Stromal cell of bone marrow (primary cell): Measurements from ENCODE around the gene DVL1.
"Not testable (repeated sequence)": the region's sequence is repeated elsewhere in the genome, so short reads cannot be mapped to it uniquely, and the experiment has no call there.

Experiments used
- DNase-seq: peaks from one replicate; pipeline ENCODE4 v3.0.0-alpha.2; 2012; ENCODE audit warnings: low read depth

DVL1 gene

DNA sequence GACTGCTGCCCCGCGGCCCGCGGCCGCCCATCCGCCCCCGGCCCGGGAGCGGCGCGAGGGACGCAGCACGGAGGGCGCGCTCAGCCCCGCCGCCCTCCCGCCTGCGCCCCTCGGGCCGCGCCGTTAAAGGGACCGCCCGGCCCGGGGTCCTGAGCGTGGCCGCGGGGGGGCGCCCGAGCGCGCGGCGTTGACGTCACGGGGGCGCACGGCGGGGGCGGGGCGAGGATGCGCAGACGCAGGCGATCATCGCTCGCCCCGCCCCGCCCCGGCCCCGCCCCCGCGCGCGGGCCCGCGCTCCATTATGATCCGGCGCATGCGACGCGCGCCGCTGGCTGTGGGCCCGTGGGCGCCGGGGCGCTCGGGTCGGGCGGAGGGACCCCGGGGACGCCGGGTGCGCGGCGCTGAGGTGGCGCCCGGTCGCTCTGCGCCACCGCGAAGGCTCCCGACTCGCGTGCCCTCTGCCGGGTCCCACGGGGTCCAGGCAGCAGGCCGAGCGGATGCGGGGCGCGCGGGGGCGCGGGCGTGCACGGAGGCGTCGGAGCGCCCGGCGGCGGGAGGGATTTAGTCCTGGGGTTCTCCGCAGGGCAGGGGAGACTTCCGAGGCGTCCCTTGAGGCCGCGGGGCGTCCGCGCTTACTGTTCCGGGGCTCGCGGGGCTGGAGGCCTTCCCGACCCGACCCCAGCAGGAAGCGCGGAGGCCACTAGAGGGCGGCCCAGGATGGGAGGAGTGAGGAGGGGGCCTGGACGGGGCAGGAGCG lies at the start of gene DVL1:
TSS of gene DVL1 (minus strand) at position 163 of the 757 bp plus-strand sequence. CDS start 353 bp downstream, outside the sequence.
- DNase-seq: no peak

DNA sequence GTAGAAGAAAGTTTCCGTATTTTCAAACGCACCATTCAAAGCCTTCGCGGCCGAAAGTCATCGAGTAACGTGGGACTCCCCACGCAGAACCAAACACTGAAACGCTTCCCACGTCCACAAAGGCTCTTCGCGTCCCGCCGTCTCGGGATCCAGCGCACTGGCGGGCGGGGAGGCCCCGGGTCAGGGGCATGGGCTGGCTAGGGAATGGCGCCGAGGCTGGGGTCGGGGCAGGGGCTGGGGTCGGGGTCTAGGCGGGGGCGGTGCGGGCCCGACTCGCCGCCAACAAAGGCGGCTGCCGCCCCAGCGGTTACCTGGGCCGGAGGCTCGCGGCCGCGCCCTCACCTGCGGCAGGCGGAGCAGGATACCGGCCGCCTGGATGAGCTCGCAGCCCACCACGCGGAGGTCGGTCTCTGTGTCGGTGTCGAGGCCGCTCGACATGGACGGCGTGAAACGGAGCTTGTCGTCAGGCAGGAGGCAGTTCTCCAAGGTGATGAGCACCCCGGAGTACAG lies 49.5 kb upstream of the DVL1 start:
- no peak for DNase-seq

DNA sequence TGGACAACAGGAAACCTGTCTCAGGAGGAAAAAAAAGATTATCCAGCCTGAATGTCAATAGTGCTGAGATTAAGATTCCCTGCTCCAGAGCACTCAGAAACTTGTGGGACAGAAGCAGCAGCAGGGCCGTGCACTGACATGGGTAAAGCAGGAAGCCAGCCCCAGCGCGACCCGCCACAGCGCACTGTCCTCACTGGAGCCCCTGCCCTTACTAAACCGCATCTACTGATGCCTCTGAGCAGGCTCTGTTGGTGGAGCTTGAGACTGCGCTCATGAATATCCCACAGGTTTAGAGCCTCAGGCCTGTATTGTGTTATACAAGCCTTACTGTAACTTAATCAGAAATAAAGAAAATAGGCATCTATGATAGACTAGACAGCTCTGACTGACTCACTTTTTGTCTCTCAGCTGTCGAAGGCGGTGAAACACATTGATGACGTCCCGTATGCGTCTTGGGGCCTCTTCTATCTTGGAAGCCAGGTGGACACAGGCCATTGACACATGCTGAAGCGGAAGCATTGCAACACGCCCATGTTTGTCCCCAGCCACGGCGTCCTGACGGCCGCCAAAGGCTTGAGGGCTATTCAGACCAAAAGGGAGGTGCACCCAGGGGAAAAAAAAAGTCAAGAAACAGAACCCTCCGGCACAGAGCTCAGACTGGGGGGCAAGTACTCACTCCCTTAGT lies 48.8 kb upstream of the DVL1 start:
- no peak for DNase-seq

DNA sequence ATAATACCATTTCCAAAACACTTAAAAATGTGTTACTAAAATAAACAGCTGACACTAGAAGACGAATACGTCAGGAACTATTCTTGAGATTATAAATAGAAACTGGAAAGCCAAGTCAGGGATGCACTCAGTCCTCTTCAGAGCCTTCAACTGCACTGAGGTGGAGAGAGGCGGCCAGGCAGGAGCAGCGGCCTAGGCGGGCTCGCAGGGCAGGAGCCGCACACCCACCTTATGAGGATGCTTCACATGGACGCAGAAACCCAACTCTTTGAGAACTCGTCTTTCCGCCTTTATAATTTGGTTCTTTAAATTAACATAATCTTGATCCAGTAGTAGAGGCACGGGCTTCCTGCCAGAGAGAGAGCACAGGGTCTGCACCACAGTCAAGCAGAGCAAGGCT lies 45.9 kb upstream of the DVL1 start:
- no peak for DNase-seq

DNA sequence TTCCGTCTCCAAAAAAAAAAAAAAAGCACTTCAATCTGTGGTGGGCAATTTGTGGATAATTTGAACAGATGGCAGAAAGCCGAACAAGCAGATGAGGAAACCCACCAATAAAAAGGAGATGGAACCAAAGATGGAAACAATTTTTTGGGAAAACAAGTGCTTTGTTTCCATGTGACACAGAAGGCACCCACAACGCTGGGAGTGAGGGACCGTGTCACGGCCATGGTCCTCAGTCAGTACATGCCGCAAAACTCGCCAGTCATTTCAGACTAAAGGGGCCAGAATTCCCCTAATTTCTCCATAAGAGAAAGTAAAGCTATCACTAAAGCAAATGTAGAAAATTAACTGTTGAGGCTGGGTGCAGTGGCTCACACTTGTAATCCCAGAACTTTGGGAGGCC lies 44.9 kb upstream of the DVL1 start:
- no peak for DNase-seq

DNA sequence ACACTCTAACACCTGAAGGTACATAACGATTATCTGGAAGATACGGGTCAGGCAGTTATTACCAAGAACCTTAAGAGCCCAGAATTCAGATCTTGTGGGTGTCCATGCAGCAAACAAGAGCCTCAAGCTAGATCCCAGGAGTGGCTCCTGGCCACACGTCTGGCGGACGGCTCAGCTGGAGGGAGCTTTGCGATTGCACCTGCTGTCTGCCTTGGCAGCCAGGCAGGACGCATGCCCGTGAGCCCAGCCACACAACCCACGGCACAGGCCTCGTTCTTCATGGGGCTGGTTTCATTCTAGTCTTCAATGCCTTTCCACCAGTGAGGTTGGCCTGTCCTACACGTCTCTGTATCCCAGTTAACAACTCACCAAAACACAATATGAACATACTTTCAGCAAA lies 44.2 kb upstream of the DVL1 start:
- DNase-seq: no peak

DNA sequence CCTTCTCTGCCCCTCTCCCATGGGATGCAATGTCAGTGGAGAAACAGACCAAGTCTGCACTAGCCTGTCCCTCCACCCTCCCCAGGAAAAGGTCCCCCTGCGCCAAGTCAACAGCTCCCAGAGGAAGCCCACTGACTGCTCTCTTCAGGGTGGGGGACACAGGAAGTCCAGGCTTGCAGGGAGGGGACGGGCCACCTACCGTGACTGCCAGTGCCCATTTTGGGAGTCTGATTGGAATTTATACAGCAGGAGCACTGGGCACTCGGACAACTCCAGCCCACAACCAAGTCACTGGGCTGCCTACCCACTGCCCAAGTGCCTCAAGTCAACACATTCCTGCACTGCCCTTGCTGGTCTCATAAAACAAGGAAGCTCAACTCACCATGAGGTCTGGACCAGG lies 43.8 kb upstream of the DVL1 start:
- DNase-seq: no peak

DNA sequence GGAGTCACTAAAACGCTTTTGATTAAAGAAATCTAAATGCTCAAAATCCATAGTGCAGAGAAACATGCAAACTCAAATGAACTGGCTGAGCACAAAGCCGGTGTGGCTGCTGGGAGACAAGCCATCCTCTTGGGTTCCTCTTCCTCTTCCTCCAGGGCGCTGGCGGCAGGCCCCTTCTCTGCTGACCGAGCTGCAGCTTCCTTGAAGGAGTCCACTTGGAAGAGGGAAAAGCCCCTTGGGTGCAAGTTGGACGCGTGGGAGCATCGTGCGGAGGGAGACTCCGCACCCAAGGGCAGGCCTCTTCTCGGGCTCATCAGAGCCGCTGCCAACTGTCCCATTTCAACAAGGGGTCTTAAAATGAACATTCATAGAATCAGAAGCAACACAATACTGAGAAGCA lies 42.0 kb upstream of the DVL1 start:
- DNase-seq: no peak

DNA sequence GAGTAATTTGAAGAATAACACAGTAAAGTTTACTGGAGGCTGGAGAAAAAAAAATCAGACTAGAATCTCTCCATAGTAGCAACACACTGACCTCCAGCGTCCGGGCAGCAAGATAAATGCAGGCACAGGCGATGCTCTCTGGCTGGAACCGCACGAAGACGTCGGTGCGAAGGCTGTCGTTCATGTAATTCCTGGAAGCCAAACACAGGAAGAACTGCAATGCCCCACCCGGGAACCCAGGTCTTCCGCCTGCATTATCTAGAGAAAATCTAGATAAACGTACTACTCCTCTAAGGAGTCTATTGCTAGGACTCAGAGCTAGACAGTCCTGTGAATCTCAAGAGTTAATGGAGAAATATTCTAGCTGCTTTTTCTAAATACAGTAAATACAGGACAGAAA lies 41.5 kb upstream of the DVL1 start:
- no peak for DNase-seq

DNA sequence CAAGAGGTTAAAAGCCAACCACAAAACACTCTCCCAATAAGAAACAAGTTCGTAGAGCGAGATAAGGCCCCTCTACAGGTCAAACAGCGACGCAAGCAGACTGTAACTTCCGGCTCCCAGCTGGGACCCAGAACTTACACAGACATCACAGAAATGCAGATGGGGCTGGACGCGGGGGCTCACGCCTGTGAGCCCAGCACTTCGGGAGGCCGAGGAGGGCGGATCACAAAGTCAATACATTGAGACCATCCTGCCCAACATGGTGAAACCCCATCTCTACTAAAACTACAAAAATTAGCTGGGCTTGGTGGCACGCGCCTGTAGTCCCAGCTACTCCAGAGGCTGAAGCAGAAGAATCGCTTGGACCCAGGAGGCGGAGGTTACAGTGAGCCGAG lies 38.9 kb upstream of the DVL1 start:
- no peak for DNase-seq

DNA sequence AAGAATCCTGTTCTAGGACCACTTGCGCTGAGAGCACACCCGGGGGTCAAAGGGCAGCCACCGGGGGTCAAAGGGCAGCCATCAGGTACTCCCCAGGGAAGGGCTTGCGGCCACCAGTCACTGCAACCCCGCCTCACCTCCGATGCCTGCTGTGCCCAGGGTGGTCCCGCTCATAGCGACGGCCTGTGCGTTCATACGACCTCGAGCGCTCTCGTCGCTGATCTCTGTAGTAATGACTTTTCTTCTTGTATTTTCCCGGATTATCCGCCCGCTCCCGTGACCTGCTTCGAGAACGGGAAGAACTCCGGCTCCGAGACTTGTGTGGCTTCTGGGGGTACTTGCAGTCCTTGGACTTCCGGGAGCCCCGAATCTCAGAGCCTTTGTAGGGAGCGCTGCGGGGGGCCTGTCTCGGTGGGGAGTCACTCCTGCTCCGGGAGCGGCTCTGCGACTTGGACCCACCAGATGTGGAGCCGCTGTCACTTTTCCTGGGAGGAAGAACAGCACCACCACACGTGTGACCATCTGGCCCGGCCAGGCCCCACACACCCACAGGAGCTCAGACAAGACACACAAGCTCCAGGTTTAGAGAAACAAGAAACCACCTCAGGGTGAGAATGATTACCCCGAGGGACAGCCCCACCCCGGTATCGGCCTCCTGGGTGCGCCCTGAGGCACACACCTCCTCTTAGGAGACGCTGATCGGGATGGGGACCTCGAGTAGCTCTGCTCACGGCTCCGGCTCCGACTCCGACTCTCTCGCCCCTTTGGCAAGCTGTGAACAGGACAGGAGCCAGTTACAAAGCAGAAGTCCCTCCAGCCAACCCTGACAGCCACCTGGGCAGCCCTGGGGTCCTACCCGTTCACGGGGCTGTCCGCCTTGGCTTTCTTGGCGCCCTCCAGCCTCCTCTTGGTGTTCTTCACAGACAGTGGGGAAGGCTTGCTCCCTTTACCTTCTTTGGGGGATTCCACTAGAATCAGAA lies 38.2 kb upstream of the DVL1 start:
- DNase-seq: no peak

DNA sequence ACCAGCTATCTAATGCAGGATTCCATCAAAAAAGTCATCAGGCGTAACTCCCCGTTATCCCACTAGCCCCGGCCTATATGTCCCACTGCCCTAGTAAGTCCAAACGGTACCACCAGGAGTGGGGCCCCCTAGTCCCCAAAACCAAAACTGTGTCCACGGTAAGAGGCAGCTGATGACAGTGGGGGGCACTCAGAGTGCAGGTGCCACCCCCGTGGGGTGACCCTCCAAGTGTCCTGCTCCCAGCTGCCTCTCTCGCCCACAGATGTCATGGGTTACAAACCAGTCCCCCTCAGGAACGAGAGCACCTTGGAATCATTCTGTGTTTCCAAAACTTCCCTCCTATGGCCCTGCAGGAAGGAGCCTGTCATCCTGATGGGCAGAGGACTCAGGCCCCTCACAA lies 36.7 kb upstream of the DVL1 start:
- DNase-seq: no peak

DNA sequence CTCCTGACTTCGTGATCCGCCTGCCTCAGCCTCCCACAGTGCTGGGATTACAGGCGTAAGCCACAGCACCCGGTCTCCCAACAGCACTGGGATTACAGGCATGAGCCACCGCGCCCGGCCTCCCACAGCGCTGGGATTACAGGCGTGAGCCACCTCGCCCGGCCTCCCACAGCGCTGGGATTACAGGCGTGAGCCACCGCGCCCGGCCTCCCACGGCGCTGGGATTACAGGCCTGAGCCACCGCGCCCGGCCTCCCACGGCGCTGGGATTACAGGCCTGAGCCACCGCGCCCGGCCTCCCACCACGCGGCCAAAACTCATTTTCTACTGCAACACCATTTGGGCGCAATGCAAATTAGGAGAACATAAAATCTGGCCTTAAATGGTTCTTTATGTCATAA lies 36.1 kb upstream of the DVL1 start:
- not testable (repeated sequence) for DNase-seq

DNA sequence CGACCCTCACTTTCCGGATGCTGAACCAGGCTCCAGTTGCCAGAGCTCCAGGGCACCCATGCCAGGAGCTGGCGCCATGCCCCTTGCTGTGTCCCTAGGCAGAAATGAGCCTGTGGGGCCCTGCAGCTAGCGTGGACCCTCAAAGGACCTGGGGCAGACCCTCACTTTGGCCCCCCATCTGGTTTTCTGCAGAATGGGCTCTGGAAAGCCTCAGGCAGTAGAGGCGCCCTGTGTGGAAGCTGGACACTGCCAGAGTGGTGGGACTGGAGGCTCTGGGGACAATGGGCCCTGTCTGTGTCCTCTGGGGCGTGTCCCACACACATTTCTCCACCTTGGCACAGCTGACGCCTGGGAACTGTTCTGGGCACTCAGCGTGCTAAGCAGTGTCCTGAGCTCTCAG lies 32.1 kb upstream of the DVL1 start:
- no peak for DNase-seq

DNA sequence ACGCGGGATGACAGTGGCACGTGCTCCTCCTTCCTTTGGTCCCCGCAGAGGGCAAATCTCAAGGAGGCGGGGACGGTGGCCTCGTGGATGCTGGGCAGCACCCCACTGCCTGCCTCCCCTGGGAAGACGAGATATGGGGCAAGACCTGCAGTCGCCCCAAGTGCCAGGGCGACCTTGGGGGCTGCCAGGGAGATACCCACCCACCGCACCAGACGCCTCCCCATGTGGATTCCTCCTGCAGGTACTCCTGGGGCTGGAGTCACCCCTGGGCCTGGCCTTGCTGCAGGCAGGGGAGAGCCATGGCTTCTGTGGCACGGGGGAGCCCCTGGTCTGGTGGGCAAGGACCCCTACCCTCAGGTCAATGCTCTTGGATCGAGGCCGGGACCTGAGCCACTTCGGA lies 31.6 kb upstream of the DVL1 start:
- DNase-seq: no peak

DNA sequence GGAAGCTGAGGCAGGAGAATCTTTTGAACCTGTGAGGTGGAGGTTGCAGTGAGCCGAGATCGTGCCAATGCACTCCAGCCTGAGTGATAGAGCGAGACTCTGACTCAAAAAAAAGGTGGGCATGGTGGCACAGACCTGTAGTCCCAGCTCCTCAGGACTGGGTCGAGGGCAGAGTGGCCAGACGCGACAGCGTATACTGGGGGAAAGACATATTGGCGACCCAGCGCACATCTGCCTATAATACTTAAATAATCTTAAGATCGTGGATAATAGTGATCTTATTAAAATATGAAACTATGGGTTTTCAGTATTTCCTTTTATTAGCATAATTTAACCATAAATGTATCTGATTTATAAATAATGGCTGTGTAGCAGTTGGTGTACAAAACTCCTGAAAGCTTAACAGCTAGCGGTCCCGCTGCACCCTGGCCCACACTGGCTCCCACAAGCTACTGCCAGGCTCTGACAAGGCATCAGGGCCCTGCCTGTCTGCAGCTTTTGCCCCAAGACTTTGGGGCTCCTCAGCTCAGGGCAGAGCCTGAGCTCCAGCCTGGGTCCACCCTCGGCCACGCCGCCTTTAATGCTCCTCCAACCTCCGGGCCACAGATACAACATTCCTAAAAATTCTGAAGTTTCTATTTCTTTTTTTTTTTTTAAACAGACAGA lies 28.5 kb upstream of the DVL1 start:
- no peak for DNase-seq

DNA sequence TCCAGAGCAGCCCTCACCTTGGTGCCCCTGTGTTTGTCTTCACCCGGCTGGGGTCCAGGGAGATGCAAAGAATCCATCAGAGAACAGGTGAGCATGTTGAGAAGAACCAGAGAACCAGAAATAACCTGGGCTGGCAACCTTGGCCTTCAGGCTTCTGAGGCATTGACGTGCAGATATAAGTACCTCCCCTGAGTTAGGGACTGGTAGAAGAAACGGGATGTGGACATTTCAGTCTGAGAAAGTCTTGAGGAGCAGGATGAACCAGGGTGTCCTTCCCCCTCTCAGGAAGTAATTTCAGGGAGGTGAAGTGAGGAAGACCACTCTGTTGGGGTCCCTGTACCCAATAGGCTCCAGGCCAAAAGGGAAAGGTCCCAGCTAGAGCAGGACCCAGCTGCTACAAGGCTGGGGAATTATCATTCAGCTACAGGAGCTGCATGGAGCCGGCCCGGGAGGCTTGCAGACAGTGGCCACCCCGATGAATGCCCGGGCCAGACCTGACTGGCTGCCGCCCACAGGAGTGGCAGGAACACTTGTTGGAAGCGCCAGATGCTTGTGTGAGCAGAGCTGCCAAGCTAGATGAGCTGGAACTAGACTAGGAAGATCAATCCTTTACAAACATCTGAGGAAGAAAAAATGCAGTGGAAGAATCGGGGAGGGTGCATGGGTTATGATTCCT lies 27.5 kb upstream of the DVL1 start:
- no peak for DNase-seq

DNA sequence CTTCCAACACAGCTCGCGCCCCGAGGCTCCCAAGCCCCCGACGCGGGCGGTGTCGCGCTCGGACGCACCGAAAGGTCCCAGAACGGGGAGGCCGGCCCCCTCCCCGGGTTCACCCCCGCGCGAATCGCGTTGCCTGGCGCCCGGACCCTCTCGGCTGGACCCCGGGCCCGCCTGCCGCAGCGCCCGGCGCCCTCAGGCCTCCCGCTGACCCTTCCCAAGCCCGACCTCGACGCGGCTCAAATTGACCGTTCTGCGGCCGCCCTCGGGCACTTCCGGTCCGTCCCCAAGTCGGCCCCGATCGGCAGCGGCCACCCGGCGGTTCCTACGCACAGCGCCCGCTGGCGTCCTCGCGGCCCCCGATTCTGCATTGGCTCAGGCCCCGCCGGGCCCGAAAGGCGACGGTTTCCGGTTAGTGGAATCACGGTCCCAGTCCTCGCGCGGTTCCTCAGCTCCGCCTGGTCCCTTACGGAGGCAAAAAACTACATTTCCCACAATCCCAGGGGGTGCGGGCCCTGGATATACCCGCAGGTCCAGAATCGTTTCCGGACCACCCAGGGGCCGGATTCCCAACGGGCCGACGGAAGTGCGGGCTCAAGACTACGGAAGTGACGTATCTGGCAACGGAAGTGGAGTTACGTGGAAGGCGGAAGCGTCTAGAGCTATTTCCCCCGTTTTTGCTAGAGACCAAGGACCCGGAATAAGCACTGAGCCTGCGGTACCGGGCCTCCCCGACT lies 25.9 kb upstream of the DVL1 start, which contains the start of gene AURKAIP1:
TSS of gene AURKAIP1 (minus strand) at position 279 of the 734 bp plus-strand sequence. CDS start 451 bp downstream, outside the sequence.
- DNase-seq: peak; percentile 100

DNA sequence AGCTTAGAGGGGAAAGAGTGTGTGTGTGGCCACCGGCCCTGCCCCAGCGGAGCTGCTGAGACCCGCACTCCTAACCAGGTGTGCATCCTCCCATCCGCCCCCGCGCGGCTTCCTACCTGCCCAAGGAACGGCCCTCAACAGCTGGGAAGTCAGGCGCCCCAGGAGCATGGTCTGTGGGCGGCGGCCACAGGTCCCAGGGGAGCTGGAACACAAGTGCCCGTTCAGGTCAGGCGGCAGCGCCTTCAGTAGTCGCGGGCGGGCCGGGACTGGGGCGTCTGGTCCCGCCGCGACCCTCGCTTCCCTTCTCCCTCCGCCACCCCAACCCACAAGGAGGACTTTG lies 25.3 kb upstream of the DVL1 start:
- DNase-seq: no peak

DNA sequence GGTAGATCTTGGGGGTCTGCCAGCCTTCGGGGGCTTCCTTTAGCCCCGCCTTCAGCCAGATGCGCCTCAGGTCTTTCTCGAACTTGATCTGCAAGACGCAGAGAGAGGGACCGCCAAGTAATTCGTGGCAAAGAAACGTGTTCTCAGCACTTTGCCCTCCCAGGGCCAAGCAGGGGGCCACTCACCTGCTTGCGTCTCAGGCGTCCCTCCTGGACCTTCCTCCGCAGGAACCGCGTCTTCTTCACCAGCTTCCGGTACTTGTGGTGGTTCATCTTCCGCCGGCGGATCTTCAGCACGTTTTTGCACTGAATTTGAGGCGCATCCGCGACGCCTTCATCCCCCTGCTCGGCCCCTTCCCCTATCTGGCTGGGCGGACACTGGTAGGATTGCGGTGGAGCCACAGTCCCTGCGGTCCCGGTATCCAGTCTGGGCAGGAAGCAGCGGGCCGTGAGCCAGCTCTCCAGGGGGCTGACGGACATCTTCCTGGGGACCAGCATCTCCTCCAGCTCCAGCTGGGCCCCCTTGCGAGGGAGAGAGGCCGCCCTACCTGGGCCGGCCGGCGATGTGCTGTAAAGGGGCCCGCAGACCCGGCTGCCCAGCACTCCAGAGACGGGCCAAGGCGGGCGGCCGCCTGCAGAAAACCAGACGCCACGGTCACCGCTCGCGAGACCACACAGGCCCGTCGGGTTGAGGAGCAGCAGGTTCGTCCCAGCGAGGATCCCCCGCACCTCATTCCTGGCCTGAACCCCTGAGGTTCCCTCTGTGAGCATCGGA lies 24.8 kb upstream of the DVL1 start:
- no peak for DNase-seq
